ENCODE results near the gene FIP1L1.

DNA sequence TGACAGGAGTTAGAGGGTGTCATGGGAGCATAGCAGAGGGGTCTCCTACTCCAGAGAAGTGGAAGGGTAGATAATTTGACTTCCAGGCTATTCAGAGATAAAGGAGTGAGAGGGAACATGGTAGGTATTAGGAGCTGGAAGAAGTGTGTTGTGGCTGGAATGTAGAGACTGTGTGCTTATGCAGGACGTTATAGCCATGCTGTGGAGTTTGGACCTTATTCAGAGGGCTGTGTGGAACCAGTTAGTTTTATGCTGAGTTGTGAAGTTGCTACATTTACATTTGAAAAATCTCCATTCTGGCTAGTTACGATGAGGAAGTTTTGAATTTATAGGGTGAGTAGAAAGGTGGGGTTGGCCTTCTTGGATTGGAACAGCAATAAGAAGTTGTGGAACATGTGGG is 67.5 kb downstream of the FIP1L1 start:
- TF ChIP-seq, protein P1, sequence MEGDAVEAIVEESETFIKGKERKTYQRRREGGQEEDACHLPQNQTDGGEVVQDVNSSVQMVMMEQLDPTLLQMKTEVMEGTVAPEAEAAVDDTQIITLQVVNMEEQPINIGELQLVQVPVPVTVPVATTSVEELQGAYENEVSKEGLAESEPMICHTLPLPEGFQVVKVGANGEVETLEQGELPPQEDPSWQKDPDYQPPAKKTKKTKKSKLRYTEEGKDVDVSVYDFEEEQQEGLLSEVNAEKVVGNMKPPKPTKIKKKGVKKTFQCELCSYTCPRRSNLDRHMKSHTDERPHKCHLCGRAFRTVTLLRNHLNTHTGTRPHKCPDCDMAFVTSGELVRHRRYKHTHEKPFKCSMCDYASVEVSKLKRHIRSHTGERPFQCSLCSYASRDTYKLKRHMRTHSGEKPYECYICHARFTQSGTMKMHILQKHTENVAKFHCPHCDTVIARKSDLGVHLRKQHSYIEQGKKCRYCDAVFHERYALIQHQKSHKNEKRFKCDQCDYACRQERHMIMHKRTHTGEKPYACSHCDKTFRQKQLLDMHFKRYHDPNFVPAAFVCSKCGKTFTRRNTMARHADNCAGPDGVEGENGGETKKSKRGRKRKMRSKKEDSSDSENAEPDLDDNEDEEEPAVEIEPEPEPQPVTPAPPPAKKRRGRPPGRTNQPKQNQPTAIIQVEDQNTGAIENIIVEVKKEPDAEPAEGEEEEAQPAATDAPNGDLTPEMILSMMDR (conservative IDR thresholded peaks at IDR 0.05 in 1 of 2, IDR thresholded peaks at IDR 0.05 in 1 of 2; ENCODE audit: extremely low read depth in 1 of 2, insufficient read depth in 1 of 2, low read depth in 1 of 2, low read length in 2 of 2): no peak
- TF ChIP-seq EZH2 (IDR thresholded peaks at IDR 0.05; ENCODE audit: borderline replicate concordance, low read length): no peak

All from mammary epithelial cell (primary cell).